A549 (cell line): Measurements from ENCODE around the gene NR2C2AP.

Experiments
- CHD4 ChIP-seq: fragments of 200-600 bp; sonication (generic); IDR thresholded peaks from 2 replicates; pipeline ENCODE4 v1.6.1; 2016; ENCODE audit warnings: antibody characterized with exemption, mild to moderate bottlenecking, borderline replicate concordance
- CTCF ChIP-seq: fragments of >200 bp; sonication (Bioruptor Twin); formaldehyde crosslinking; IDR thresholded peaks from 3 replicates; pipeline ENCODE4 v1.5.1; 2016

- no peak for TF ChIP-seq CHD4
- no peak for TF ChIP-seq CTCF
Measured at GRCh38 chr19:19162495-19162894, 40.7 kb downstream of the NR2C2AP start.
